Adipose tissue (tissue), 3 donors: ENCODE results near the gene CDH4. TPM values are rescaled to one million over a fixed set of nuclear protein-coding genes. Genes with fewer than 3 reads are reported as not detected.
"Not testable (repeated sequence)": the region's sequence is repeated elsewhere in the genome, so short reads cannot be mapped to it uniquely, and the experiment has no call there.

ENCODE experiments used
- H3K27ac ChIP-seq: one replicate; pipeline ENCODE4 v1.5.1; 2013; ENCODE audit warnings: low read depth, low read length
- WGBS, 3 donors: extraction: QIAGEN DNeasy Blood & Tissue Kit; methylation state at CpG; one replicate each; pipeline ENCODE4 v1.1.7; 2013; 5-methylcytosine and 5-hydroxymethylcytosine counted together
- polyA plus RNA-seq, 3 donors: library from polyadenylated mRNA; stranded (reverse); fragments of 200-250 nt; gene quantifications; one replicate each; pipeline ENCODE4 v1.2.3, GENCODE V29; 2013
- donor health status: healthy with polysubstance abuse.
- donor health status: Bipolar disorder and iron deficiency.
- donor health status: healthy.

The CDH4 gene
- polyA plus RNA-seq, 3 donors: 0.04 to 0.11 (median 0.05) TPM

DNA sequence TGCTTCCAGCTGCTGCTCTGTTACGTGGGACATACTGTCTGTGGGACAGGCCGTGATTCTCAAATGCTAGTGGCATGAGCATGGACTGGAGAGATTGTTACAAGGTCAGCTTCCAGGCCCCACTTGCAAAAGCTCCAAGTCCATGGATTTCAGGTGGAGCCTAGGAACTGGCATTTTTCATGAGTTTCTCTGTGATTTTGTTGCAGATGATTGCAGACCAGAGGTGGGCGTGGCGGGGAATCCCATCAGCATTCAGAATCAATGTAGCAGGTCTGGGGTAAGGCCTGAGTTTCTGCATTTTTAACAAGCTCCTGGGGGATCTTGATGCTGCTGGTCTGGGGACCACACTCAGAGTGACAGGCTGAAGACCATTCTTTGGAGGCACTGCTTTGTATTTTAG lies 2.4 kb upstream of the CDH4 start:
- H3K27ac ChIP-seq: no peak overlapping the region
- 85 to 93% (median 86%) methylated on average over 4 of the region's 4 CpGs for WGBS, 3 donors

DNA sequence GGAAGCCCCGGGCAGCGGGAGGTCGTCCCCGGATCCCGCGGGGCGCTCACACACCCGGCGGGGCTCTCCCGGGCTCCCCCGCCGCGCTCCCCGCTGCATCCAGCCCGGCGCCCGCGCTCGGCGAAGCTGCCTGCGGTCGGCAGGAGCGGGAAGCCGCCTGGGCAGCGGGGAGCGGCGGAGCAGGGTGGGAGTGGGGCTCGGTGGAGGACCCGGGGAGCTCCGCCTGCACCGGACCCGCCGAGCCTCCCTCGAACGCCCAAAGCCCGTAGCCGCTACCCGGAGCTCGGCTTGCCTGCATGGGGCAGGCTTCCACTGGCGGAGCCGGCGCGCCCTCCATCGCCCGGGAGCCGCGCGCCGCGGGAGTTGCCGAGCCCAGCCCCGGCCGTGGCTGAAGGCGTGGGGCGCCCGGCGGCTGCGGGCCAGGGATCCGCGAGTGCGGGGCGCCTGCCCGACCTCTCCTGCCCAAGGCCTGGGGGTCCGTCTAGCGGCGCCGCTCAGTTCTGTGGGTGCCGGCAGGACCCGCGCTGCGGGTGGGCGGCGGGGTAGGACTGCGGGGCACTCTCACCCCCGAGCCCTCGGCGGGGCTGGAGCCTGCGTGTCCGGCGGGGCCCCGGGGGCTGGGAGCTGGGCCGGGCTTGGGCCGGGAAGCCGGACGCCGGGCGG lies 671 bp downstream of the CDH4 start:
- H3K27ac ChIP-seq: no peak overlapping the region
- WGBS, 3 donors: 0 to 1% (median 0%) methylated on average over 60 to 87 of the region's 87 CpGs

DNA sequence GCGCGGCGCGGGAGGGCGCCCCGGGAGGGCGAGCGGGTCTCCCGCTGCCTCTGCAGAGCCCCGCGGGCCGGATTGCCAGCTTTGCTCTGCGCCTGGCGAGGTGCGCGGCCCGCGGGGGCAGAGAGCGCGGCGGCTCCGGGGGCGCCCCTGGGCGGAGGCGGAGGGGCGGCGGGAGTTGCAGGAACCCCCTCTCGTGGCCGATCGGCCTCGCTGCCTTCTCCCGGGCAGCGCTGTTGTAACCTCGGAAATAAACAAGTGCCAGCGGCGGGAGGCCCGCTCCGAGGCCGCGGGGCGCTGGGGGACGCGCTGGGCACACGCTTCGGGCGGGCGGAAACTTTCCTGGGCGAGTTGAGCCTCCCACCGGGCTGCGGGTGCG lies 1.2 kb downstream of the CDH4 start:
- WGBS, 3 donors: 0 to 1% (median 0%) methylated on average over 43 to 51 of the region's 51 CpGs
- no peak overlapping the region for H3K27ac ChIP-seq

DNA sequence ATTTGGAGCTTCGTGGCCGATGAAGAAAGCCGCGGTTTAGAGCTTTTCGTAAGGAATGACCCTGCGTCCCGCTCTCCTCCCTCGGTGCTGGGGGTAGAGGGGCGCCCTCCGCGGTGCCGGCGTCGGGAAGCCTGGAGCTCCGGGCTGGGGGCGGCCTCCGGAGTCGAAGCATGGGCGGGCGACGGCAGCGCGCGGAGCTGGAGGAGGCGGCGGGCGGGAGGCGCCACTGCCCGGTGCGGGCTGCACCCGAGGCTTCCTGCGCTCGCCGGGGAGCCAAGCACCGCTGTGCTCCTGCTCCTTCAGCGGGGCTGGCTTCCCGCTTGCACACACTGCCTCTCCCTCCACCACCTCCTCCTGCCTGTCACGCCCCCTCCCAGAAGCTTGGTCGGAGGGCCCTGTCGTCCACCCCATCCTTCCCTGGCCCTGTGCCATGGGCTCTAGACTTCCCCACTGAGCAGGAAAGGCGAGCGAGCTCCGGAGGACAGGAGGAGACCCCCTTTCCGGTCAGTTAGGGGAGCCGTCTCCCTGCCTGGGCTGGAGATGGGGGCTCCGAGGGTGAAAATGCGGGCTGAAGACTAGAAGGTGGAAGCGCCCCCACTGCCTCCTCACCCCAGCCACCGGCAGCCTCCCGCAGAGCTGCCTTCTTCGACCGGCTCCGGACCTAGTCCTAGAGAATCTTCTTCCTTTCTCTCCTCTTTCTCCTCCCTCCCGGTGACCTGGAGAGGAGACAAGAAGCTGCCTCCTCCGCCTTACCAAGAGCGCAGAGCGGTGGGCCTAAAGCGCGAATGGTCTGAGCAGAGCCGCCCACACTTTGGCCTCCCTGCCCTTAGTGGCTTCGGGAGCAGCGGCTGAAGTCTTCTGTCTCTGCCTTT lies 1.8 kb downstream of the CDH4 start:
- 6 to 20% (median 9%) methylated on average over 41 to 62 of the region's 62 CpGs for WGBS, 3 donors
- no peak overlapping the region for H3K27ac ChIP-seq

DNA sequence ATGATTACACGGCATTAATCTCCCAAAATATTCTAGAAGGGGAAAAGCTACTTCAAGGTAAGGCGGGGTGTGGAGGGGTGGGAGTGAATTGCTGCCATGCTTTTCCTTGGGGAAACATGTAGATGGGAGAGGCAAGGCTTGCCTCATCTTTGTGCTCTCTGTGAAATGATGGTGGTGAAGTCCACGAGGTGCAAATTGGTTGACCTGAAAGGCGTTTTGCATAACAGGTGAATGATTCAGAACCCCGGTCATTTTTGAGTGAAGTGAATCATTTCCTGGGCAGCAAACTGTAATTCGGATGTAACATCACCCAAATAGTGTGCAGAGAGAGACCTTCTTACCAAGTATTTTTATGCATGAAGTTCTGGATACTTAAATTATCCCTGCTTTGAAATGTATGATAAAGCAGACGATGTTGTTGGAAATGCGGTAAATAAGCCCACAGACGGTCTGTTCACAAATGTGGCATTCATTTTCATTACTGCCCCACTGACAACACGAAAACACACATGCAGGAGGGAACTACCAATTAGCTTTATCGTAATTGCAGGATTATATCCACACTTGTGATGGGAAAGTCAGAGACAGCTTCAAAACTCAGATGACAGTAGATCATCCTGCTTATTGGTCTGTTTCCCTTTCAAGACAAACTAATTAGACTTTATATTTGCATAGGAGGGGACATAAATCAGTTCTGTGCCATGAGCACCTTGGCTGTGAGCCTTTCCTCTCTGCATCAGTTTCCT lies 3.0 kb downstream of the CDH4 start:
- H3K27ac ChIP-seq: no peak overlapping the region
- 82 to 84% (median 82%) methylated on average over 11 of the region's 11 CpGs for WGBS, 3 donors

DNA sequence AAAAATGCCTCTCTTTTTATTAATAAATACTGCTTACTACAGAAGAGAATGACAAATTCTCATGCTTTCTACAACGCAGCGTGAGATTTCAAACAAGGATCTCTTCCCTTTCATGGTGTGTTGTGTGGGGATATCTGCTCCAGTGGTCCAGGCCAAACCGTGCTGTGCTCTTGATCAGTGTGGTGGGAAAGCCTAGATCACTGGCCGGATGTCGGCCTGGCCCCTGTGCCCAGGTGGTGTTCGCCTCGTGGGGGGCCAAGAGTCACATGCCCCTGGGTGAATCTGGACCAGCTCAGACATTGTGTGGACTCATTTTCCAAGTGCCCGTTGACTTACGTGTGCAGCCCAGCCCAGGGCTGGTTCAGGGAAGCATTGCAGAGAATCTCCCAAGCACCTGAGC lies 4.3 kb downstream of the CDH4 start:
- no peak overlapping the region for H3K27ac ChIP-seq
- WGBS, 3 donors: 86 to 92% (median 90%) methylated on average over 9 of the region's 9 CpGs

DNA sequence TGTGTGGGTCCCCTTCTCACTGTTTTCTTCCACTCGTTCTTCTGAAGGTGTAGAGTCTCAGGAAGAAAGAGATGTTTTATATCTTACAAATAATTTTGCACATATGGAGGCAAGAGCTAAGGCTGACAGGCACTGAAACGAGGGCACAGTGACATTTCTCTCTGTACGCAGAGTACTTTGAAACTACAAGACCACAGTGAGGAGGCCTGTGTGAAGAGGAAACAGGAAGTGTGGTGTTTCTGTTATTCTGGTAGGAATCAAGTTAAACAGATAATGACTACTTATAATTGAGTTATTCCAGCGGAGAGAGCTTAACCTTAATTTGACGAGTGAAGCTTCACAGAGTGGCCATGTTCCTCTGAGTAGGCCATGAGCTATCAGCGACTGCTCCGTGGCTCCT lies 4.8 kb downstream of the CDH4 start:
- WGBS, 3 donors: 54 to 72% (median 56%) methylated on average over 7 of the region's 7 CpGs

DNA sequence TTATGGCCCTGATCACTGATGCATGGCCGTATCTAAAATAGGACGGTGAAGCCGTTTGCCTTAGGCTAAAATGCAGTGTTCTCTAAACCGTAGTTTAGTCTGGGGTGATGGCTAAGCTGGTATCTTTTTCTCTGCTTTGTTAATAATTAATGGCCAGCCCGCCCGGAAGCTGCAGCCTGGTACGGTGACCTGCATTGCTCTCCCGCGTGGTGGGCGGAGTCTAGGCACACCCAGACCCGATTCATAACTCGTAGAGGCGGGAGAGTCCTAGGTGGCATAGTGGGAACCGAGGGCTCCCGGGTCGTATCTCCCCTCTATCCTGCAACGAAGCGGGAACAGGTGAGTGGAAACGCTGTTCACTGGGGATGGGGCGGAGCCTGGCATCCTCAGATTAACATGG lies 5.5 kb downstream of the CDH4 start:
- H3K27ac ChIP-seq: no peak overlapping the region
- WGBS, 3 donors: 79 to 94% (median 91%) methylated on average over 20 of the region's 20 CpGs

More for the DNA sequence above, 4.8 kb downstream of the CDH4 start:
- H3K27ac ChIP-seq: no peak overlapping the region

DNA sequence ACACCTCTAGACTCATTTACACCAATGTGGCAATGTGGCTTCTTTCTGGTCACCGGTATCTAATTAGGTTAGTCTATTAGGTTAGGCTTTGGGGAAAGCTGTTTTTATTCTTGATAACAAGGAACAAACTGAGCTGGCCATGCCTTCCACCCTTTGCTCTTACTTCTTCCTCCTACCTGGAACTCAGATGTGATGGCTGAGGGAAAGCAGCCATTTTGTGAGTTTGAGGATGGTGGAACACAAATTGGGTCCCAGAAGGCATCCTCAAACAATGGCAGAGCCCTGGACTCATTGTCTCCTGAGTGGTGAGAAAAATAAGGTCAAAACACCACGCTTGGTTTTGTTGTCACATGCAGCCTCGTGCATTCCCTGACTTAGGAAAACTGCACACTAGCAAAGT lies 7.7 kb downstream of the CDH4 start:
- WGBS, 3 donors: 88 to 90% (median 90%) methylated on average over 3 of the region's 3 CpGs
- no peak overlapping the region for H3K27ac ChIP-seq

DNA sequence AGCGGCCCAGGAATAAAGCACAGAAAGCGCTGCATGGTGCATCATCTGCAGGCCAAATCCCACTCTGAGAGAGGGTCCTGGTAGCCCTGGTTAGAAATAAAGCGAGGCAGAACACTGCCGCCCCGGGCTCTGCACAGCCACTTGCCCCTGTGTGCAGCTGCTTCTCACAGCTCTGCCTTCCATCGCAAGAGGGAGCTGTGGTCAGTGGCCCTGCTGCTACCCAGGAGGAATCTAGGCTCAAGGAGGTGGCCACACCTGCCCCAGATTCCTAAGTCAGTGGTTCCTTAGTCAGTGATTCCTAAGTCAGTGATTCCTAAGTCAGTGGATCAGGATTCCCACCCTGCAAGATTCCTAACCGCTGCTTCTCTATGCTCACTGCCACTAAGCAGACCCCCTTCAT lies 8.8 kb downstream of the CDH4 start:
- WGBS, 3 donors: 75 to 77% (median 76%) methylated on average over 7 of the region's 7 CpGs
- no peak overlapping the region for H3K27ac ChIP-seq

DNA sequence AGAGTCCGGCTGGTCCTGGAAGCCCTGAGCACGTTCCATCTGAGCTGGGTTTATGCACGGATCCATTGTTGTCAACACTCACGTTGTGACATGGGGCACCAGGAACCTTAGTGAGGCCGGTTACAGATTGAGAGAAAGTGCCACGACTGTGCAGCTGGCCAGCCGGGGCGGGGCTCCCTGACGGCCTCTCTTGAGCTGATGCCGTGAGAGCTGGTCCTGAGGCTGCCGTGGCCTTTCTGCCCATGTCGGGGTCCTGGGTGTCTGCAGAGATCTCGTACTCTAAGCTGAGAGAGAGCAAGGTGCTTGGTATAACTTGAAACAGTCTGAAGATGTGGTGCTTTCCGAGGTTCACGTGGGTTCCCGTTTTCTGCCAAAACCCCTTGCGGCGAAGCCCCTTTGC lies 10.0 kb downstream of the CDH4 start:
- 76 to 85% (median 78%) methylated on average over 18 of the region's 18 CpGs for WGBS, 3 donors

DNA sequence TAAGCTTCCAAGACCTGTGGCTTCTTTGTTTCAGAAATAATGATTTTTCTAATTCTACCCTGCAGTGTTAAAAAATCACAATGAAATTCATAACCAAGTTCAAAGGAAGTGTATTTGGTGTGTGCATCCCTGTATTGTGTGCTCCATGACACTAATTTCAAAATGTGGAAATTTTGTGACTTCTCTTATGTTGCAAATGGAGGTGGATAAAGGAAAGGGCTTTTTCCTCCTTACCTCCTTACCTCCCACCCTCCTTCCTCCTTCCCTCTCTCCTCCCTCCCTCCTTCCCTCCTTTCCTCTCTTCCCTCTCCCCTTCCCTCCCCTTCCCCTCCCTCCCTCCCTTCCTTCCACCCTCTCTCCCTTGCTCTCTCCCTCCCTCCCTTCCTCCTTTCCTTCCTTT lies 10.5 kb downstream of the CDH4 start:
- H3K27ac ChIP-seq: no peak overlapping the region

More for the DNA sequence above, 10.0 kb downstream of the CDH4 start:
- H3K27ac ChIP-seq: no peak overlapping the region

DNA sequence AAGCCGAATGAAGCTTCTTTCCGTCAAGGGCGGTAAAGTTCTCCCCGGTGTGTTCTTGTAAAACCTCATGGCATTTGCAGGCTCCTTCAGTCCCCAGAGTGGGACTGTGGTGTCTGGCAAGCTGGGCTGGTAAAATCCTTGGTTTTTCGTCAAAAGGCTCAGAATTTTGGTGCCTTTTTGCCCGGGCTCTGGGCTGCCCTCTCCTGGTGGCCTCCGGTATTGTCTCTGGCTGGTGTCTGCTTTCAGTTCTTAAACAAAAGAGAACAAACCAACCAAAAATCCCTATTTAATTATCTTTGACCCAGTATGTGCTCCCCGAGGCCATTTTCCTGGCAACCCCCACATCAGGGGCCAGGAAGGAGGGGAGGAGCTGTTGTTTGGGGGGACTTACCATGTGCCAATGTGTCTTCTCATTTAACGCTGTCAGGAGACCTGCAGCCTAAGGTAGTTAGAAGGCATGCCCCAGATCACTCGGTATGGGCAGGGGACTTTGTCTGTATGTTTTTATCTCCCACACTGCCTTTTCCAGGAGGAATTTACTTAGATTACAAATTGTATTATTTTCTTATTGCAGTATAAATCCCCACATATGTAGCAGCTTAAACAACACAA lies 11.1 kb downstream of the CDH4 start:
- H3K27ac ChIP-seq: no peak overlapping the region
- 36 to 43% (median 38%) methylated on average over 10 of the region's 10 CpGs for WGBS, 3 donors

DNA sequence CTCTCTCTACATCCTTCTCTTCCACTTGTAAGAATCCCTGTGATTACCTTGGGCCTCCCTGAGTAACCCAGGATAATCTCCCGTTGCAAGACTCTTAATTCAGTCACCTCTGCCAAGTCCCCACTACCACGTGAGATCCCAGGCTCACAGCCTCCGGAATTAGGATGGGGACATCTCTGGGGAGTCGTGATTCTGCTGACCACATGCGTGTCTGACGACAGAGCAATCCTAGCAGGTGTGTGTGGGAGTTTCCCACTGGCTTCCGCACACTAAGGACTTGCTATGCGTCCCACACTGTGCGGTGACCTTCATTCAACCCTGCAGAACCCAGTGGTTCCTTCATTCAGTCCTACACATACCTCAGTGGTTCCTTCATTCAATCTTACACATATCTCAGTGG lies 11.9 kb downstream of the CDH4 start:
- WGBS, 3 donors: 83 to 89% (median 85%) methylated on average over 9 of the region's 9 CpGs
- no peak overlapping the region for H3K27ac ChIP-seq

DNA sequence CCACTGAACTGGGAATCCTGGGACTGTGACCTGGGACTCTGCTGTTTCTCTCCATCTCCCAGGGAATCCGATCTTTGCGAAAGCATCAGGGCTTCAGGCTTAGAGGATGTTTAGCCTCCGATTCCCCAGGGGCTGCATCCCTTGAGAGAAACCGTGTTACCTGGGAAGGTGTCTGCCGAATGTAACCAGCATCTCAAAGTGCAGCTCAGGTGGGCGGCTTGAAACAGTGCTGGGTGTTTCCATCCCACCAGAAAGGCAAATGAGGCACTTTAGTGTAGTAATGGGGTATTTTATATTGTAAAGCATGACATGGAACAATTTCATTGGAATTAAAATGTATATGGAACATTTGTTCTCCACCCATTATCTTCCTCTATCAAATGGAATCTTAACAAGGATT lies 15.2 kb downstream of the CDH4 start:
- 72 to 85% (median 82%) methylated on average over 6 of the region's 6 CpGs for WGBS, 3 donors
- no peak overlapping the region for H3K27ac ChIP-seq

DNA sequence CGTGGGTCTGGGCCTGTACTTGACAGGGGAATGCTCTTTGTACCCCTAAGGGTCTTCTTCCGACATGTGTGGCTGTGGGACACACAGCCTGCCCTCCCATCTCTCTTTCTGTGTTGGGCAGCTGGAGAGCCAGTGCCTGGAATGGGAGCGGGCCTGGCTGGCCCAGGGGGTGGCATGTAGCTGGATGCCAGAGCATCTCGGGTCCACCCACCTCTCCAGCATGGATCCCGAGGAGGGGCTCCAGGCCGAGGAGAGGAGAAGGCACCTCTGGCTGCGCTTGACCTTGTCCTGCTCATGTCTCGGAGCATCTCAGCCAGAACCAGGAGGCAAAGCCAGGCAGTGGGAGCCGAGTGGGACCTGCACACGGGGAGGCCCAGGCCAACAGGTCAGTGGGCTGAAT lies 16.0 kb downstream of the CDH4 start:
- H3K27ac ChIP-seq: no peak overlapping the region
- WGBS, 3 donors: 79 to 83% (median 79%) methylated on average over 10 of the region's 10 CpGs

DNA sequence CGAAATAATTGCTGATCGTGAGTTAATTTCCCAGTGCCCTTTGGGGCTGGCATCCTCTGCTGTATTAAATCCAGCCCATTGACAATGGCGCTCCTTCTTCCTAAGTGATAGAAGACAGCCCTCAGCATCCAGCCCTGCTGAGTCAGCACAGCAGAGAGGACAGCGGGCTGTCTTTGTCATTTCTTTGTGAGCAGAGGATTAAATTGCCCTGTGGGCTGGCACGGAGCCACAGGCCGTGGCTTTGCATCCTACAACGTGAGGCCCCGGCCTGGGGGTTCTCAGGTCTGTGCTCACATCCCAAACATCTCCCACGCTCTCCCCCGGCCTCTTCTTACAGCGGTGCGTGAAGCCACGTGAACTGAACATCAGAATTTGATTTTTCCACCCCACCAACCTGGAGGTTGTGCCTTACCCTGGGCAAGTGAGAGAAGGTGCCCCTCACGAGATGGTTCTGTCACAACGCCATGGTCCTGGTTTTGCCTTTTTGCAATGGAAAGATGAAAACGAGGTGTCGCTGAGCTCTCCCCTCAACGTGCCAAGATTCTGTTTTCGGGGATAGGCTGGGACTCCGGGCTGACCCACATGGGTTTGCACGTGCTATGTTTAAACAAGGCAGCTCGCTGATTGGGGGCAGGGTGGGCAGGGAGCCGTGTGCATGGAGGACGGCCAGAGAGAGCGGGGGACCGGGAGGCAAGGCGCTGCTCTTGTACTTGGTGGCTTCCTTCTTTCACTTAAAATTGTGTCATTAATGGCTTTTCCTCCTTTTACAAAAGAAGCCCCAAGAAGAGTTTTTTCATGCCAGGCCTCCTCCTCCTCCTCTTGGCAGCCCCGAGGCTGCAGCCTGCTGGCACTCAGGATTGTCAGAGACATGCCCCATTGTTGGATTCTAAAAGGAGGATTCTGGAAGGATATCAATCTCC lies 19.5 kb downstream of the CDH4 start:
- H3K27ac ChIP-seq: no peak overlapping the region
- 47 to 58% (median 56%) methylated on average over 28 of the region's 28 CpGs for WGBS, 3 donors

DNA sequence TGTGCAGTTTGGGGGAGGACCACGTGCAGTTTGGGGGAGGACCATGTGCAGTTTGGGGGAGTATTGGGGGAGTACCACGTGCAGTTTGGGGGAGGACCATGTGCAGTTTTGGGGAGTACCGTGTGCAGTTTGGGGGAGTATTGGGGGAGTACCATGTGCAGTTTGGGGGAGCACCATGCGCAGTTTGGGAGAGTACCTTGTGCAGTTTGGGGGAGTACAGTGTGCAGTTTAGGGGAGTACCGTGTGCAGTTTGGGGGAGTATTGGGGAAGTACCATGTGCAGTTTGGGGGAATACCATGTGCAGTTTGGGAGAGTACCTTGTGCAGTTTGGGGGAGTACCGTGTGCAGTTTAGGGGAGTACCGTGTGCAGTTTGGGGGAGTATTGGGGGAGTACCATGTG lies 21.0 kb downstream of the CDH4 start:
- 87 to 91% (median 88%) methylated on average over 7 of the region's 7 CpGs for WGBS, 3 donors
- not testable (repeated sequence) for H3K27ac ChIP-seq
